SK-N-SH (cell line): ENCODE measurements around the gene TFAP2E. TPM values are rescaled to one million over a fixed set of nuclear protein-coding genes. Genes with fewer than 3 reads are reported as not detected.

ENCODE experiments used
- CTCF ChIA-PET: fragments of 300-600, 350-600 bp; formaldehyde crosslinking; extraction: SDS; loops from one replicate; lab custom pipeline; 2021; lab: Yijun Ruan, JAX
- POLR2A ChIA-PET: fragments of 350-600 bp; sonication (Branson Sonifier 250); formaldehyde crosslinking; extraction: SDS; loops from one replicate; lab custom pipeline; 2020; ENCODE audit warnings: antibody characterized with exemption, inconsistent platforms; lab: Yijun Ruan, JAX
- DNase-seq: peaks from one replicate; pipeline ENCODE4 v3.0.0; 2012
- H2AFZ ChIP-seq: fragments of 200-600 bp; sonication (generic); 2 replicates; pipeline ENCODE4 v1.8.1; 2016; ENCODE audit warnings: antibody characterized with exemption, mild to moderate bottlenecking, low read depth
- H3F3A ChIP-seq: fragments of 200-600 bp; sonication (generic); replicated peaks from 2 replicates; pipeline ENCODE3; 2016; ENCODE audit warnings: antibody characterized with exemption, mild to moderate bottlenecking; ENCODE audit not compliant: insufficient read depth
- H3K27ac ChIP-seq, 2 experiments: fragments of 200-500 bp in 1 of 2; fragments of 200-600 bp in 1 of 2; sonication (Bioruptor generic) in 1 of 2; sonication (generic), shearing (Covaris generic) in 1 of 2; 2 replicates each; pipeline versions ENCODE4 v1.5.1 to v1.6.1; 2014 to 2016; ENCODE audit warnings: low read depth in 2 of 2, inconsistent platforms in 1 of 2, low read length in 1 of 2, mild to moderate bottlenecking in 1 of 2, mixed read lengths in 1 of 2
- H3K27me3 ChIP-seq: fragments of 200-600 bp; sonication (generic), shearing (Covaris generic); 2 replicates; pipeline ENCODE4 v1.6.1; 2016; ENCODE audit warnings: mixed run types; ENCODE audit not compliant: insufficient read depth
- H3K36me3 ChIP-seq, 2 experiments: fragments of 200-500 bp in 1 of 2; fragments of 200-600 bp in 1 of 2; sonication (Bioruptor generic) in 1 of 2; sonication (generic) in 1 of 2; replicated peaks in 1 of 2; 2 replicates each; pipeline versions ENCODE3 to v1.5.1; 2014 to 2016; ENCODE audit warnings: low read length in 1 of 2, mild to moderate bottlenecking in 1 of 2; ENCODE audit not compliant: insufficient read depth in 2 of 2, control insufficient read depth in 1 of 2
- H3K4me1 ChIP-seq, 2 experiments: fragments of 200-500 bp in 1 of 2; fragments of 200-600 bp in 1 of 2; sonication (Bioruptor generic) in 1 of 2; sonication (generic), shearing (Covaris generic) in 1 of 2; 2 replicates each; pipeline versions ENCODE4 v1.5.1 to v1.6.1; 2014 to 2016; ENCODE audit warnings: low read depth in 1 of 2, low read length in 1 of 2, mixed run types in 1 of 2; ENCODE audit not compliant: insufficient read depth in 2 of 2, control insufficient read depth in 1 of 2
- H3K4me2 ChIP-seq: fragments of 200-600 bp; sonication (generic), shearing (Covaris generic); 2 replicates; pipeline ENCODE4 v1.6.1; 2017; ENCODE audit warnings: mixed run types
- H3K4me3 ChIP-seq, 2 experiments: fragments of 200-500 bp in 1 of 2; fragments of 200-600 bp in 1 of 2; sonication (Bioruptor generic) in 1 of 2; sonication (generic), shearing (Covaris generic) in 1 of 2; 2 replicates each; pipeline versions ENCODE4 v1.5.1 to v1.8.1; 2014 to 2016; ENCODE audit warnings: low read depth in 2 of 2, inconsistent platforms in 1 of 2, low read length in 1 of 2, mild to moderate bottlenecking in 1 of 2, mixed read lengths in 1 of 2, moderate library complexity in 1 of 2
- H3K79me2 ChIP-seq: fragments of 200-600 bp; sonication (generic); 2 replicates; pipeline ENCODE4 v1.8.1; 2017; ENCODE audit warnings: mild to moderate bottlenecking; ENCODE audit not compliant: insufficient read depth
- H3K9ac ChIP-seq: fragments of 200-600 bp; sonication (generic); 2 replicates; pipeline ENCODE4 v1.6.1; 2017; ENCODE audit warnings: mixed run types
- H3K9me2 ChIP-seq: fragments of 200-600 bp; sonication (generic); 2 replicates; pipeline ENCODE4 v1.6.1; 2017; ENCODE audit warnings: mixed run types
- H3K9me3 ChIP-seq: fragments of 200-600 bp; sonication (generic); 2 replicates; pipeline ENCODE4 v1.6.1; 2017; ENCODE audit warnings: mixed run types, mild to moderate bottlenecking, moderate library complexity
- H4K20me1 ChIP-seq: fragments of 200-600 bp; sonication (generic); 2 replicates; pipeline ENCODE4 v1.6.1; 2017; ENCODE audit warnings: mild to moderate bottlenecking, mixed run types; ENCODE audit not compliant: insufficient read depth
- ELF1 ChIP-seq: IDR thresholded peaks from 2 replicates; pipeline ENCODE4 v1.4.0; 2012
- EP300 ChIP-seq, 2 experiments: IDR thresholded peaks; 2 replicates each; pipeline versions ENCODE4 v1.4.0 to v1.6.1; 2012; ENCODE audit warnings: borderline replicate concordance in 1 of 2, low read depth in 1 of 2, low read length in 1 of 2
- FOSL2 ChIP-seq: IDR thresholded peaks from 2 replicates; pipeline ENCODE4 v1.4.0; 2012; ENCODE audit warnings: low read depth, mild to moderate bottlenecking, moderate library complexity, borderline replicate concordance
- FOXJ3 ChIP-seq: sonication (generic); formaldehyde crosslinking; IDR thresholded peaks from 2 replicates; pipeline ENCODE4 v1.5.1; 2020; ENCODE audit warnings: mild to moderate bottlenecking, missing genetic modification reagents
- FOXM1 ChIP-seq: IDR thresholded peaks from 2 replicates; pipeline ENCODE4 v1.4.0; 2012; ENCODE audit warnings: low read depth, mild to moderate bottlenecking
- IRF3 ChIP-seq: fragments of 150-350 bp; IDR thresholded peaks from 2 replicates; pipeline ENCODE4 v1.6.1; 2016; ENCODE audit warnings: mild to moderate bottlenecking, low read depth, low read length
- JUND ChIP-seq: IDR thresholded peaks from 2 replicates; pipeline ENCODE4 v1.4.0; 2012
- MAX ChIP-seq: IDR thresholded peaks from 2 replicates; pipeline ENCODE4 v1.4.0; 2012; ENCODE audit warnings: low read depth
- MEF2A ChIP-seq: IDR thresholded peaks from 2 replicates; pipeline ENCODE4 v1.4.0; 2012; ENCODE audit warnings: low read depth, borderline replicate concordance
- MXI1 ChIP-seq: IDR thresholded peaks from 2 replicates; pipeline ENCODE4 v1.6.1; 2012; ENCODE audit warnings: mild to moderate bottlenecking, low read depth, low read length, improper control_type of control experiment
- POLR2AphosphoS5 ChIP-seq: IDR thresholded peaks from 2 replicates; pipeline ENCODE4 v1.6.1; 2012; ENCODE audit warnings: low read depth, low read length
- RAD21 ChIP-seq: IDR thresholded peaks from 2 replicates; pipeline ENCODE4 v1.6.1; 2012; ENCODE audit warnings: mild to moderate bottlenecking, low read length
- RFX5 ChIP-seq: IDR thresholded peaks from 2 replicates; pipeline ENCODE4 v1.6.1; 2012; ENCODE audit warnings: mild to moderate bottlenecking, improper control_type of control experiment, low read length
- RXRA ChIP-seq: IDR thresholded peaks from 2 replicates; pipeline ENCODE4 v1.4.0; 2012; ENCODE audit warnings: low read depth, mild to moderate bottlenecking, borderline replicate concordance
- SMC3 ChIP-seq: IDR thresholded peaks from 2 replicates; pipeline ENCODE4 v1.6.1; 2012; ENCODE audit warnings: low read depth, low read length, improper control_type of control experiment
- TAF1 ChIP-seq: IDR thresholded peaks from 2 replicates; pipeline ENCODE4 v1.6.1; 2012; ENCODE audit warnings: low read depth, mild to moderate bottlenecking, low read length, moderate library complexity, borderline replicate concordance
- TEAD4 ChIP-seq: IDR thresholded peaks from 2 replicates; pipeline ENCODE4 v1.4.0; 2012; ENCODE audit warnings: mild to moderate bottlenecking, borderline replicate concordance; ENCODE audit not compliant: insufficient read depth
- USF1 ChIP-seq: IDR thresholded peaks from 2 replicates; pipeline ENCODE4 v1.4.0; 2012; ENCODE audit warnings: low read depth, borderline replicate concordance
- USF2 ChIP-seq: fragments of 150-350 bp; IDR thresholded peaks from 2 replicates; pipeline ENCODE4 v1.6.1; 2017; ENCODE audit warnings: antibody characterized with exemption, low read length, low read depth, borderline replicate concordance
- ZBTB33 ChIP-seq: IDR thresholded peaks from 2 replicates; pipeline ENCODE4 v1.4.0; 2012; ENCODE audit warnings: low read depth, borderline replicate concordance
- polyA plus RNA-seq, 3 experiments: library from polyadenylated mRNA; depleted of rRNA; stranded (reverse); fragments of >200 nt; gene quantifications; 2 replicates each; pipeline ENCODE4 v1.2.3, GENCODE V29; 2012

Gene TFAP2E
- polyA plus RNA-seq, 1 of the 3 experiments (the other 2 are of a cell fraction), result 0.59 TPM

- H2AFZ ChIP-seq, result no peak overlapping the region
- H3K79me2 ChIP-seq, result peaks cover 94% of the 10 kb centered on the region
- no peak for TF ChIP-seq TAF1
- no peak for TF ChIP-seq FOXJ3 (CRISPR knock-in tag)
- TF ChIP-seq JUND, result no peak
- no peak for TF ChIP-seq IRF3
- no peak for TF ChIP-seq RXRA
- no peak for TF ChIP-seq MXI1
- no peak for TF ChIP-seq RFX5
- no peak for TF ChIP-seq SMC3
- TF ChIP-seq ELF1, result no peak
- no peak for TF ChIP-seq FOXM1
- TF ChIP-seq TEAD4, result no peak
- TF ChIP-seq ZBTB33, result no peak
- TF ChIP-seq FOSL2, result no peak
- no peak for TF ChIP-seq RAD21
- no peak for TF ChIP-seq MEF2A
- TF ChIP-seq MAX, result no peak
- no peak for TF ChIP-seq EP300 (IDR thresholded peaks at IDR 0.05; ENCODE audit: borderline replicate concordance in 1 of 2, low read depth in 1 of 2, low read length in 1 of 2)
- no peak for TF ChIP-seq POLR2AphosphoS5
- TF ChIP-seq USF1, result no peak
- TF ChIP-seq USF2, result no peak
- H3K27me3 ChIP-seq, result no peaks in the 10 kb centered on the region
- peaks cover 47 to 53% of the 10 kb centered on the region in 2 experiments for H3K36me3 ChIP-seq
- no peak overlapping the region for H3K4me3 ChIP-seq
- POLR2A ChIA-PET, result no interaction called here
- H3F3A ChIP-seq, result no peaks in the 10 kb centered on the region
- CTCF ChIA-PET, result interaction anchor here (0.9 kb wide), 1 partner anchor 103 kb away, joined by 3 read pairs; no protein-coding TSS in a partner anchor
- no peaks in the 10 kb centered on the region for H3K4me1 ChIP-seq
- H3K9me2 ChIP-seq, result no peaks in the 10 kb centered on the region
- peaks cover 24% of the 10 kb centered on the region for H4K20me1 ChIP-seq
- H3K9me3 ChIP-seq, result no peaks in the 10 kb centered on the region
- no peak overlapping the region for H3K9ac ChIP-seq
- H3K27ac ChIP-seq, result no peak overlapping the region
- DNase-seq, result no peak
- H3K4me2 ChIP-seq, result no peak overlapping the region
Observed at GRCh38 chr1:35623832-35624231, 50.7 kb downstream of the TFAP2E start.
